ENCODE measurements around the gene ANKRD33. TPM values are rescaled to one million over a fixed set of nuclear protein-coding genes. Genes with fewer than 3 reads are reported as not detected.

The ANKRD33 gene
- total RNA-seq, 1 experiment from 2014 or later = 0.81 TPM

DNA sequence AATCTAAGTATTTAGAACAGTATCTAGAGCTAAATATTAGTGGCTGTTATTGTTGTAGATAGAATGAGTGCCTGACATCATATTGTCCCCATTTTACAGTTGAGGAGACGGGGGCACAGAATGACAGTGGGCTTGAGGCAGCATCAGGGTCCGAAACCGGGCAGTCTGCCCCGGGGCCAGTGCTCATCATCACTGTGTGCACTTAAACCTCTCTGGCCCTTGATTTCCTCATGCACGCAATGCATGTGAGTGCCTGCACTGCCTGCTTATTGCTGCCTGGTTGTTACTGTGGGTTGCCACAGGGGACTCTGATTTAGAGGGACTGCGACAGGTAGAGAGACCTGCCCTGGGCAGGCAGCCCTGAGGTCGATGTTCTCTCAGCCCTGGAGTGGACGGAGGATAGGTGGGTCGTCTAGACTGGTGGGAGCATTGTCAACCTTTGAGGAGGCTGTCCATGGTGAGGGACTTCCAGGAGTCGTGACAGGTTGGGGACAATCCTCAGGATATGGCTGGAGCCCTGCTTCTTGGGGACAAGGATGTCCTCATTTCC lies 29.2 kb downstream of the ANKRD33 start:
- H3K79me2 ChIP-seq (ENCODE audit: insufficient read depth, low read length) = no peaks in the 10 kb centered on the region
- Mint-ChIP-seq H3K4me3 (no peak overlapping the region), H3K27ac (peak overlapping the region in 1 of 3 experiments; percentile 49; a peak in 1 of 7 replicates), H3K36me3 (ENCODE audit: insufficient read depth in 1 of 3, low read depth in 3 of 3) (no peaks in the 10 kb centered on the region), H3K4me1 (peaks cover 20 to 34% of the 10 kb centered on the region in 2 experiments), H3K27me3 (ENCODE audit: low read depth) (peaks cover 14% of the 10 kb centered on the region), H3K9me3 (no peaks in the 10 kb centered on the region)
- no peaks in the 10 kb centered on the region for H3K9me3 ChIP-seq (ENCODE audit: control insufficient read depth, low read depth, low read length)
- H4K20me1 ChIP-seq (ENCODE audit: control insufficient read depth, insufficient read depth, insufficient read length) = no peaks in the 10 kb centered on the region
- H3K4ac ChIP-seq (ENCODE audit: low read depth, low read length) = no peak overlapping the region
- no peak overlapping the region for H3K9ac ChIP-seq (ENCODE audit: extremely low read depth, insufficient read length, low read length)
- no peak overlapping the region for H3K4me2 ChIP-seq (ENCODE audit: insufficient read depth, insufficient read length, low read length)
- no peak overlapping the region for H2BK12ac ChIP-seq (ENCODE audit: insufficient read length, low read depth, low read length)
- H4K91ac ChIP-seq (ENCODE audit: insufficient read length, low read depth, low read length) = no peak overlapping the region
- H4K5ac ChIP-seq (ENCODE audit: insufficient read length, low read depth, low read length) = no peak overlapping the region
- no peaks in the 10 kb centered on the region for H3K27me3 ChIP-seq (ENCODE audit: insufficient read depth, low read length)
- H3K18ac ChIP-seq (ENCODE audit: insufficient read length, low read depth, low read length) = no peak overlapping the region
- H3T11ph ChIP-seq (ENCODE audit: low read length) = no peak overlapping the region
- H2BK15ac ChIP-seq (ENCODE audit: low read depth, low read length) = no peak overlapping the region
- H2BK20ac ChIP-seq (ENCODE audit: low read depth, low read length, poor library complexity, severe bottlenecking) = no peak overlapping the region
- no peak overlapping the region for H2BK5ac ChIP-seq (ENCODE audit: insufficient read length, low read length)
- no peaks in the 10 kb centered on the region for H3K23me2 ChIP-seq (ENCODE audit: insufficient read length, low read depth, low read length, poor library complexity, severe bottlenecking)
- no peaks in the 10 kb centered on the region for H3K79me1 ChIP-seq (ENCODE audit: insufficient read depth, low read depth, low read length, poor library complexity, severe bottlenecking)
- H3K23ac ChIP-seq (ENCODE audit: insufficient read length, low read depth, low read length) = no peak overlapping the region
- no peak overlapping the region for H2AFZ ChIP-seq (ENCODE audit: low read length)
- no peak overlapping the region for H2BK120ac ChIP-seq (ENCODE audit: low read depth, low read length, poor library complexity, severe bottlenecking)
- no peak for TF ChIP-seq CTCF (conservative IDR thresholded peaks at IDR 0.05)
- no CpG with 5 or more reads among the region's 10 CpGs for WGBS (ENCODE audit: extremely low coverage, insufficient read length, low lambda C conversion rate)
- no peak overlapping the region for H3K27ac ChIP-seq (ENCODE audit: insufficient read length, low read depth, low read length)
- no peak overlapping the region for H4K8ac ChIP-seq (replicated peaks; ENCODE audit: insufficient read length, low read depth, low read length)
- H3K14ac ChIP-seq (ENCODE audit: insufficient read depth, low read length) = no peak overlapping the region
- no peak overlapping the region for H3K56ac ChIP-seq (ENCODE audit: insufficient read length, low read depth, low read length)
- no peak overlapping the region for H2AK5ac ChIP-seq (ENCODE audit: insufficient read length, low read length)
- DNase-seq = no peak
- no peaks in the 10 kb centered on the region; the same call in 1 of the 2 replicates for H3K4me1 ChIP-seq (ENCODE audit: insufficient read depth, low read length)

Data from H9 (cell line).